GM12878 (cell line): ENCODE results near the gene SLC44A3. TPM values are rescaled to one million over a fixed set of nuclear protein-coding genes. Genes with fewer than 3 reads are reported as not detected.
A peak's percentile ranks its signal among the peaks of the same experiment; 100 is the strongest.

Source experiments
- ATAC-seq: fragments of 200-7000 bp; cut with Tn5 transposase; 3 replicates; pipeline ENCODE4 v1.9.1; 2020; ENCODE audit warnings: mild to moderate bottlenecking, moderate library complexity
- BruUV-seq: library from RNA; stranded (reverse); fragments of 400-500 nt; replicated peaks from 2 replicates; lab custom pipeline; 2021; lab: Mats Ljungman, UMichigan
- CTCF ChIA-PET: fragments of 300-600 bp; sonication (Branson Sonifier 250); formaldehyde crosslinking; extraction: SDS; loops from one replicate; lab custom pipeline; 2021; ENCODE audit warnings: inconsistent platforms; lab: Yijun Ruan, JAX
- POLR2A ChIA-PET: fragments of 350-600 bp; formaldehyde crosslinking; extraction: SDS; loops from one replicate; lab custom pipeline; 2021; ENCODE audit warnings: inconsistent platforms; lab: Charles Lee
- RAD21 ChIA-PET: fragments of 300-600 bp; sonication (Branson Sonifier 250); formaldehyde crosslinking; loops from one replicate; lab custom pipeline; 2023; ENCODE audit warnings: antibody characterized with exemption; ENCODE audit not compliant: unreplicated experiment; lab: Charles Lee
- SMC1A ChIA-PET: fragments of 300-600 bp; sonication (Branson Sonifier 250); formaldehyde crosslinking; loops from one replicate; lab custom pipeline; 2023; ENCODE audit not compliant: unreplicated experiment, uncharacterized antibody; lab: Charles Lee
- DNase-seq: peaks from one replicate; pipeline ENCODE4 v3.0.0-alpha.2; 2011; ENCODE audit warnings: low read depth, low spot score
- FAIRE-seq: peaks from 3 replicates; lab custom pipeline; 2011; peaks lifted over from hg19 to GRCh38; lab: Jason Lieb, UNC
- H2AFZ ChIP-seq: 2 replicates; pipeline ENCODE4 v1.6.0; 2011; ENCODE audit warnings: low read depth, low read length, control low read depth; ENCODE audit not compliant: control insufficient read depth
- H3K27ac ChIP-seq: 2 replicates; pipeline ENCODE4 v1.5.1; 2011; ENCODE audit warnings: control low read depth; ENCODE audit not compliant: control insufficient read depth, insufficient read depth
- H3K27me3 ChIP-seq, 2 experiments: replicated peaks in 1 of 2; 2 replicates each; pipeline versions ENCODE4 v1.6.0 to v1.6.1; 2011; ENCODE audit warnings: low read length in 1 of 2; ENCODE audit not compliant: control insufficient read depth in 2 of 2, insufficient read depth in 2 of 2
- H3K36me3 ChIP-seq, 2 experiments: 2 replicates each; pipeline ENCODE4 v1.5.1; 2011; ENCODE audit warnings: low read length in 1 of 2; ENCODE audit not compliant: control insufficient read depth in 2 of 2, insufficient read depth in 2 of 2
- H3K4me1 ChIP-seq: 2 replicates; pipeline ENCODE4 v1.6.1; 2011; ENCODE audit warnings: mild to moderate bottlenecking, low read length, moderate library complexity, mixed read lengths; ENCODE audit not compliant: control insufficient read depth, insufficient read depth
- H3K4me2 ChIP-seq: 2 replicates; pipeline ENCODE4 v1.6.0; 2011; ENCODE audit warnings: control low read depth; ENCODE audit not compliant: control insufficient read depth, insufficient read depth
- H3K4me3 ChIP-seq: fragments of 200-600 bp; sonication (generic); 2 replicates; pipeline ENCODE4 v1.5.1; 2016
- H3K79me2 ChIP-seq: 2 replicates; pipeline ENCODE4 v1.6.0; 2011; ENCODE audit warnings: low read length; ENCODE audit not compliant: control insufficient read depth, insufficient read depth
- H3K9ac ChIP-seq: 2 replicates; pipeline ENCODE4 v1.8.0; 2011; ENCODE audit warnings: low read length, control low read depth, mixed read lengths; ENCODE audit not compliant: control insufficient read depth, insufficient read depth
- H3K9me3 ChIP-seq: replicated peaks from 3 replicates; pipeline ENCODE4 v1.5.1; 2011; ENCODE audit warnings: mild to moderate bottlenecking, low read length; ENCODE audit not compliant: control insufficient read depth, insufficient read depth
- H4K20me1 ChIP-seq: 2 replicates; pipeline ENCODE4 v1.6.0; 2011; ENCODE audit not compliant: control insufficient read depth, insufficient read depth
- CBX5 ChIP-seq: sonication (generic); IDR thresholded peaks from 2 replicates; pipeline ENCODE4 v1.6.1; 2016; ENCODE audit warnings: low read depth, moderate library complexity, mild to moderate bottlenecking, inconsistent platforms
- CHD4 ChIP-seq: fragments of 200-600 bp; sonication (generic); IDR thresholded peaks from 2 replicates; pipeline ENCODE4 v1.6.1; 2016; ENCODE audit warnings: mild to moderate bottlenecking
- FOXK2 ChIP-seq: fragments of 450-650 bp; IDR thresholded peaks from 2 replicates; pipeline ENCODE4 v1.6.1; 2017; ENCODE audit warnings: mild to moderate bottlenecking, moderate library complexity
- IKZF2 ChIP-seq, 2 experiments: fragments of 450-650 bp; IDR thresholded peaks; 2 replicates each; pipeline ENCODE4 v1.6.1; 2017; ENCODE audit warnings: mild to moderate bottlenecking in 2 of 2, moderate library complexity in 2 of 2
- JUND ChIP-seq: IDR thresholded peaks from 2 replicates; pipeline ENCODE4 v1.6.1; 2012; ENCODE audit warnings: low read depth, mild to moderate bottlenecking, low read length, improper control_type of control experiment, moderate library complexity
- KAT2A ChIP-seq: conservative IDR thresholded peaks from 2 replicates; pipeline ENCODE4 v1.6.1; 2011; ENCODE audit warnings: low read depth, low read length; ENCODE audit not compliant: control insufficient read depth
- MEF2B ChIP-seq: fragments of 450-650 bp; IDR thresholded peaks from 2 replicates; pipeline ENCODE4 v1.6.1; 2018; ENCODE audit warnings: mild to moderate bottlenecking, moderate library complexity; ENCODE audit not compliant: partially characterized antibody, poor library complexity, severe bottlenecking
- NFIC ChIP-seq: IDR thresholded peaks from 2 replicates; pipeline ENCODE4 v1.6.1; 2012; ENCODE audit warnings: low read depth, mild to moderate bottlenecking, inconsistent platforms, low read length, moderate library complexity
- RUNX3 ChIP-seq: IDR thresholded peaks from 2 replicates; pipeline ENCODE4 v1.6.1; 2012; ENCODE audit warnings: low read length, inconsistent platforms
- SIN3A ChIP-seq: IDR thresholded peaks from 2 replicates; pipeline ENCODE4 v1.6.1; 2012; ENCODE audit warnings: low read depth, low read length, improper control_type of control experiment
- SUZ12 ChIP-seq: fragments of 200-600 bp; sonication (generic); IDR thresholded peaks from one replicate; pipeline ENCODE4 v1.6.1; 2018; ENCODE audit warnings: antibody characterized with exemption, mild to moderate bottlenecking; ENCODE audit not compliant: unreplicated experiment
- WGBS: methylation state at CpG from one replicate; pipeline ENCODE4 v1.1.6; 2016; ENCODE audit warnings: low lambda C conversion rate; ENCODE audit not compliant: insufficient replicate concordance, insufficient coverage; ENCODE audit errors: missing lambda C conversion rate; 5-methylcytosine and 5-hydroxymethylcytosine counted together
- in situ Hi-C: fragments of 300-500 bp; cut with MboI; formaldehyde crosslinking; loops from 9 replicates; pipeline ENCODE4 v1.14.3; 2018; ENCODE audit warnings: mixed read lengths
- intact Hi-C: fragments of 100-400 bp; cut with micrococcal nuclease; formaldehyde crosslinking; loops from one replicate; pipeline ENCODE4 v1.14.2; 2022; ENCODE audit not compliant: unreplicated experiment
- polyA plus RNA-seq, 11 experiments: library from polyadenylated mRNA; depleted of rRNA in 4 of 11; unstranded in 6 of 11; stranded (reverse) in 5 of 11; fragments of >200 nt; fragmentation: Nextera tagmentation in 4 of 11; fragmentation: Illumina TruSeq in 1 of 11; extraction: Ambion mirVana in 4 of 11; extraction: Trizol in 1 of 11; gene quantifications; 1 replicate in 1 of 11; 2 replicates in 10 of 11; pipeline versions ENCODE4 v1.2.1 to v1.2.3, GENCODE V29; 2011 to 2016; ENCODE audit warnings: inconsistent platforms in 2 of 11, missing spikeins in 2 of 11, low read depth in 1 of 11
- total RNA-seq, 4 experiments: library from RNA; depleted of rRNA in 3 of 4; stranded (reverse); fragments of >200 nt in 3 of 4; fragmentation: Illumina TruSeq in 1 of 4; extraction: Trizol in 1 of 4; gene quantifications; 2 replicates each; pipeline versions ENCODE4 v1.2.1 to v1.2.3, GENCODE V29; 2013 to 2021

Gene SLC44A3
- total and polyA plus RNA-seq, 10 of the 15 experiments (the other 5 are each of a cell fraction or from before 2014, with no cell fraction given): not detected

DNA sequence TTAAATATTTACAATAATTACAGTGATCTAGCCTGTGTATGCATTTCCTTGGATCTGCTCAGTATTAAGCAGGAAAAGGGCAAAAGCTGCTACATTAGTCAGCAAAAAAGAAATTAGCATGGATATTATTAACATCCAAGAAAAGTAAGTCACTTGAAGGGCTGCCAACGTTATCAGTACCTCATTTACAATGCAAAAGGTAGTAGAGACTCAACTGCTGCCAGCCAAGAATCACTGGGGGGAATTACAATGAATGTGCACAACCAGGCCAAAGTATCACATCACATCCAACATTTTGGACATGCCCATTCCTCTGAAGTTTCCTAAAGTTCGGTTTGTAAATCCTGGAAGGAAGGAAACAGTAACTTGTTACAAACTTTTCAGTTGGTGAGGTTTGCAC lies 104.8 kb downstream of the SLC44A3 start (continued):
- TF ChIP-seq NFIC (no peak), FOXK2 (no peak), CBX5 (no peak), KAT2A (no peak), SUZ12 (no peak), CHD4 (no peak), IKZF2 (IDR thresholded peaks at IDR 0.05) (no peak)

GRCh38 chr1:94925561-94926125 lies 105.5 kb downstream of the SLC44A3 start:
- no TSS peak for BruUV-seq
- TF ChIP-seq MEF2B (peak; percentile 42), FOXK2 (no peak), SIN3A (no peak), RUNX3 (peak; percentile 11; the same call in 1 of the 2 replicates), JUND (no peak)
- intact Hi-C loops (no loop called here), in situ Hi-C loops (no loop called here)
- peaks cover 3 to 7% of the 10 kb centered on the region in 2 experiments; a peak in 3 of 4 replicates for H3K27me3 ChIP-seq
- H3K4me2 ChIP-seq: peak overlapping the region; percentile 39; the same call in 1 of the 2 replicates
- no peak overlapping the region; the same call in 1 of the 2 replicates for H2AFZ ChIP-seq
- no peaks in the 10 kb centered on the region for H3K9me3 ChIP-seq
- H3K27ac ChIP-seq: no peak overlapping the region
- H3K4me3 ChIP-seq: peak overlapping the region; percentile 54
- H3K9ac ChIP-seq: no peak overlapping the region; the same call in 1 of the 2 replicates
- ChIA-PET SMC1A (no interaction called here), CTCF (no interaction called here), POLR2A (no interaction called here), RAD21 (no interaction called here)
- H4K20me1 ChIP-seq: no peaks in the 10 kb centered on the region
- no peak for FAIRE-seq
- H3K4me1 ChIP-seq: no peaks in the 10 kb centered on the region
- ATAC-seq: peak; percentile 63
- H3K36me3 ChIP-seq: no peaks in the 10 kb centered on the region
- 3% methylated on average over 22 of the region's 23 CpGs for WGBS
- H3K79me2 ChIP-seq: peaks cover 2% of the 10 kb centered on the region; the same call in 1 of the 2 replicates
- DNase-seq: peak; percentile 5
